GM23338 (cell line): ENCODE measurements around the gene TYW1.
"Not testable (repeated sequence)": the region's sequence is repeated elsewhere in the genome, so short reads cannot be mapped to it uniquely, and the experiment has no call there.

Experiments used
- CTCF ChIP-seq, 2 experiments: fragments of 200-600 bp in 1 of 2; sonication (generic) in 1 of 2; conservative IDR thresholded peaks; 2 replicates each; pipeline versions ENCODE4 v1.5.1 to v1.6.1; 2016 to 2017; ENCODE audit warnings: antibody characterized with exemption in 2 of 2, low read depth in 2 of 2, mild to moderate bottlenecking in 2 of 2, moderate library complexity in 1 of 2
- EZH2 ChIP-seq: fragments of 200-600 bp; sonication (generic); IDR thresholded peaks from one replicate; pipeline ENCODE4 v1.8.0; 2017; ENCODE audit warnings: antibody characterized with exemption, mild to moderate bottlenecking, low read depth; ENCODE audit not compliant: unreplicated experiment
- EZH2phosphoT487 ChIP-seq: fragments of 200-600 bp; sonication (generic); IDR thresholded peaks from one replicate; pipeline ENCODE4 v1.8.1; 2018; ENCODE audit warnings: antibody characterized with exemption; ENCODE audit not compliant: unreplicated experiment
- JUNB ChIP-seq: IDR thresholded peaks from one replicate; pipeline ENCODE4 v1.6.1; 2016; ENCODE audit warnings: antibody characterized with exemption; ENCODE audit not compliant: unreplicated experiment
- POLR2AphosphoS5 ChIP-seq: IDR thresholded peaks from 2 replicates; pipeline ENCODE4 v1.6.1; 2016; ENCODE audit warnings: antibody characterized with exemption, low read depth

DNA sequence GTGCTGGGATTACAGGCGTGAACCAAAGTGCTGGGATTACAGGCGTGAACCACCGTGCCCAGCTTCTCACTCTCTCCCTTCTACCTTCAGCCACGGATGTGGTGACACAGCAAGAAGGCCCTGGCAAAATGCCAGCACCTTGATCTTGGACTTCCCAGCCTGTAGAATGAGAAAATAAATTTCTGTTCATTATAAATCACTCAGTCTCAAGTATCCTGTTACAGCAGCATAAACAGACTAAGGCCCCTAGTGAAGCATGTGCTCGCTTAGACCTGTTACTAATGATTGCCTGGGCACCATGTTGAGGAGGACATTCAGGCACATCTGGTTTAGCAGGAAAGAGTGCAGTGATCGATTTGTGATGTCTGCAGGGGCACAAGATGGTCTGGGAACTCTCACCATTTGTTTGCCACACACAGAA lies 263.5 kb downstream of the TYW1 start:
- not testable (repeated sequence) for TF ChIP-seq POLR2AphosphoS5; EZH2; CTCF (conservative IDR thresholded peaks at IDR 0.05; ENCODE audit: low read depth in 2 of 2); EZH2phosphoT487; JUNB
